HFF-Myc (cell line): Measurements from ENCODE around the gene NOL4L.

Source experiments
- DNase-seq: peaks from one replicate; pipeline ENCODE4 v3.0.0-alpha.2; 2011; ENCODE audit warnings: low read depth; ENCODE audit errors: extremely low read depth
- H3K4me3 ChIP-seq: replicated peaks from 2 replicates; pipeline ENCODE4 v1.5.1; 2011; ENCODE audit warnings: low read depth, mild to moderate bottlenecking, control low read depth, low read length
- TF ChIP-seq, protein P1 (sequence below): IDR thresholded peaks from 2 replicates; pipeline ENCODE4 v1.5.1; 2012; ENCODE audit warnings: mild to moderate bottlenecking, low read depth, low read length, control low read depth; ENCODE audit errors: missing control alignments

NOL4L gene

GRCh38 chr20:32585011-32585585 is at the start of gene NOL4L:
Gene NOL4L, minus strand, starts transcription at chr20:32585333. Its CDS starts 443 bp downstream, at chr20:32584890.
- no peak for DNase-seq
- TF ChIP-seq, protein P1, sequence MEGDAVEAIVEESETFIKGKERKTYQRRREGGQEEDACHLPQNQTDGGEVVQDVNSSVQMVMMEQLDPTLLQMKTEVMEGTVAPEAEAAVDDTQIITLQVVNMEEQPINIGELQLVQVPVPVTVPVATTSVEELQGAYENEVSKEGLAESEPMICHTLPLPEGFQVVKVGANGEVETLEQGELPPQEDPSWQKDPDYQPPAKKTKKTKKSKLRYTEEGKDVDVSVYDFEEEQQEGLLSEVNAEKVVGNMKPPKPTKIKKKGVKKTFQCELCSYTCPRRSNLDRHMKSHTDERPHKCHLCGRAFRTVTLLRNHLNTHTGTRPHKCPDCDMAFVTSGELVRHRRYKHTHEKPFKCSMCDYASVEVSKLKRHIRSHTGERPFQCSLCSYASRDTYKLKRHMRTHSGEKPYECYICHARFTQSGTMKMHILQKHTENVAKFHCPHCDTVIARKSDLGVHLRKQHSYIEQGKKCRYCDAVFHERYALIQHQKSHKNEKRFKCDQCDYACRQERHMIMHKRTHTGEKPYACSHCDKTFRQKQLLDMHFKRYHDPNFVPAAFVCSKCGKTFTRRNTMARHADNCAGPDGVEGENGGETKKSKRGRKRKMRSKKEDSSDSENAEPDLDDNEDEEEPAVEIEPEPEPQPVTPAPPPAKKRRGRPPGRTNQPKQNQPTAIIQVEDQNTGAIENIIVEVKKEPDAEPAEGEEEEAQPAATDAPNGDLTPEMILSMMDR: no peak
- H3K4me3 ChIP-seq: peak within 1 kb of the TSS; percentile 33

GRCh38 chr20:32634041-32634805 is 49.1 kb upstream of the NOL4L start:
- TF ChIP-seq, protein P1: no peak
- no peak overlapping the region for H3K4me3 ChIP-seq
- no peak for DNase-seq

DNA sequence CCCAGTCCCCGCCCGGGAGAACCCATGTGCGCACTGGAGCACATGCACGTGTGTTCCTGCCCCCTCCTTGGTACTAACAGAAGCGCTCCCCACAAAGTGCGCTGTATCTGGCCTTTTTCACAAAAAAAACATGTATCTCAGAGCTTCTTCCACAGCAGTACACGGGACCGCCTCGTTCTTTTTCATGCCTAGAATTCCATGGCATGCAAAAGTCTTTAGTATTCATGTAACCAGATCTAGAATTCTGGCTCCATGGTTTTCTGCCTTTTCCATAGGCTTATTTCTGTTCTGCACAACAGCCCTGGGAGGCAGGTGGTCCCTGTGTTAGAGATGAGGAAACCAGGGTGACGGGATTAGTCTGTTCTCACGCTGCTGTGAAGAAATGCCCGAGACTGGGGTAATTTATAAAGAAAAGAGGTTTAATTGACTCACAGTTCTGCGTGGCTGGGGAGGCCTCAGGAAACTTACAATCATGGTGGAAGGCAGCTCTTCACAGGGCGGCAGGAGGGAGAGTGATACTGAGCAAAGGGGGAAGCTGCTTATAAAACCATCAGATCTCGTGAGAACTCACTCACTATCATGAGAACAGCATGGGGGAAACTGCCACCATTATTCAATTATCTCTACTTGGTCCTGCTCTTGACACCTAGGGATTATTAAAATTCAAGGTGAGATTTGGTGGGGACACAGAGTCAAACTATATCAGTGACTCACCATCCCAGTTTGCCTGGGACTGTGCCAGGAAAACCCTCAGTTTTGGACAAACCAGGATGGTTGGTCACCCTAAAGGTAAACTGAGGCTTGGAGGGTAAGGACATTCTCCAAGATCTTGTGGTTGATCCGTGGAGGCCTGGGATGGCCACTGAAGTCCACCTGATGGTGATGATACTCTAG is 47.6 kb upstream of the NOL4L start:
- TF ChIP-seq, protein P1: no peak
- no peak overlapping the region for H3K4me3 ChIP-seq
- no peak for DNase-seq

GRCh38 chr20:32631933-32632460 is 46.9 kb upstream of the NOL4L start:
- DNase-seq: no peak
- no peak overlapping the region for H3K4me3 ChIP-seq
- TF ChIP-seq, protein P1: no peak

DNA sequence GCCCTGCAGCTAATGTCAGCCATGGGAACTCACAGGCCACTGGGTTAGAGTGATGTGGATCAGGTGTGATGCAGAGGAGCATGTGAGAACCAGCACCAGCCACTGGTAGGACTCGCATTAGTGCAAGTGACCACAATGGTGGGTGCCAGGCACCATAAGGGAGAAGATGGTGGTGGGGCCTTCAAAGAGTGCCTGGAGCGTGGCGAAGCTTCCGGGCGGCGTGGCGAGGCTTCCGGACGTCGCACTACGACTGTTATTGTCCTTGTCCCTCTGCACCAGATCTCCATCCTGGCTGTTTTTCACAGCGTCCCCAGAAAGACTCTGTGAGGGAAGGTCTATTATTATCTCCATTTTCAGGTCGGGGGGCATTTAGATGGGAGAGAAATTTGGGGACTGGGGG is 44.7 kb upstream of the NOL4L start:
- DNase-seq: no peak
- H3K4me3 ChIP-seq: no peak overlapping the region
- TF ChIP-seq, protein P1: no peak

GRCh38 chr20:32628960-32629530 is 43.9 kb upstream of the NOL4L start:
- TF ChIP-seq, protein P1: no peak
- no peak for DNase-seq
- H3K4me3 ChIP-seq: no peak overlapping the region
